Retinal pigment epithelial cell (primary cell): Measurements from ENCODE around the gene EPC2.

Experiments used
- DNase-seq: peaks from one replicate; pipeline ENCODE4 v3.0.0-alpha.2; 2010; ENCODE audit warnings: low read depth
- H3K4me3 ChIP-seq: 2 replicates; pipeline ENCODE4 v1.5.1; 2011; ENCODE audit warnings: mild to moderate bottlenecking, low read length, control low read depth, moderate library complexity
- CTCF ChIP-seq: conservative IDR thresholded peaks from 2 replicates; pipeline ENCODE4 v1.5.1; 2011; ENCODE audit warnings: low read depth, low read length, control low read depth, inconsistent platforms

Gene EPC2

DNA sequence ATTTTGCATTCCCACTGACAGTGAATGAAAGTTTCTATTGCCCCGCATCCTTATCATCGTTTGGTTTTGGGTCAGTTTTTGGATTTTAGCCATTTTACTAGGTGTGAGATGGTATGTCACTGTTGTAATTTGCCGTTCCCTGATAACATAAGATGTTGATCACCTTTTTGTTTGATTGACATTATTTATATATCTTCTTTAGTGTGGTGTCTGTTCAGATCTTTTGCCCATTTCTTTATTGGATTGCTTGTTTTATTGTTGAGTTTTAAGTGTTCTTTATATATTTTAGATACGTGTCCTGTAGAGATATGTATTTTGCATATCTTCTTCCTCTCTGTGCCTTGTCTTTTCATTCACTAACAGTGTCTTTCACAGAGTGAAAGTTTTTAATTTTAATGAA lies 55.3 kb downstream of the EPC2 start:
- no peak overlapping the region for H3K4me3 ChIP-seq
- no peak for DNase-seq
- TF ChIP-seq CTCF, result no peak

DNA sequence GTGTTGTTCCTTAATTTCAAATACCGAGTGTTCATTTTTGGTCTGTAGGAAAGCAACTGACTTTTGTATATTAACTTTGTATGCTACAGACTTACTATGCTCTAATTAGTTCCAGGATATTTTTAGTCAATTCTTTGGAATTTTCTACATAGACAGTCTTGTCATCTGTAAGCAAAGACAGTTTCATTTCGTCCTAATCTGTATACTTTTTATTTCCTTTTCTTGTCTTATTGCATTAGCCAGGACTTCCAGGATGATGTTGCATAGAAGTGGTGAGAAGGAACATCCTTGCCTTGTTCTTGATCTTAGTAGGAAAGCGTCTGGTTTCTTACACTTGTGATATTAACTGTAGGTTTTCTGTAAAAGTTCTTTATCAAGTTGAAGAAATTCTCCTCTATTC lies 56.5 kb downstream of the EPC2 start:
- no peak for TF ChIP-seq CTCF
- DNase-seq, result no peak
- H3K4me3 ChIP-seq, result no peak overlapping the region

DNA sequence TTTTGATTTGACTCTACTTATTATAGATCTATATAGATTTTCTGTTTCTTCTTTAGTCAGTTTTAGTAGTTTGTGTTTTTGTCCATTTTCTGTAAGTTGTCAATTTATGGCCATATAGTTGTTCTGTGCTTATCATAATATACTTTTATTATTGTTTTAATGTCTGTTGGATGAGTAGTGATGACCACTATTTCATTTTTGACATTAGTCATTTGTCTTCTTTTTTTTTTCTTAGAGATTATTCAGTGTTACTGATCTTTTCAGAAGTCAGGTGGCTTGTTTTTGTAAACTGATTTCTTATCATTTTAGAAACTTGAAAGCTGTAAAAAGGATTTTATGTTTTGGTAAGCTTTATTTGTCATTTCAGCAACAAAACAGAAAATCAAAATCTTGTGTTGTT lies 57.3 kb downstream of the EPC2 start:
- H3K4me3 ChIP-seq, result no peak overlapping the region
- DNase-seq, result no peak
- TF ChIP-seq CTCF, result no peak

DNA sequence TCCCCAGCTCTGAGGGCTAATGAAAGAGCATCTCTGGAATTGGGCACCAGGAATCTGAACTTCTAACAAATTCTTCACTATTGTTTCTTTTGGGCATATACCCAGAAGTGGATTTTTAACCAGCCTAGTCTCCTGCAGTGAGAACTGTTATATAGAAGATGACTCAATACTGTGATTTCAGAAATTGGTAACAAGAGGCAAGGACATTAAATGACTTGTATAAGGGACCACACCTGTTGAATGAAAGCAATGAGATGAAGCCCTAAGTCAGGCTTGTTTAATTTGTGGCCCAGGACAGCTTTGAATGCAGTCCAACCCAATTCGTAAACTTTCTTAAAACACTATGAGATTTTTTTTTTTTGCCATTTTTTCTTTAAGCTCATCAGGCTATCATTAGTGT lies 57.9 kb downstream of the EPC2 start:
- TF ChIP-seq CTCF, result no peak
- DNase-seq, result no peak
- no peak overlapping the region for H3K4me3 ChIP-seq

GRCh38 chr2:148704247-148704646 lies 59.7 kb downstream of the EPC2 start:
- no peak for DNase-seq
- no peak for TF ChIP-seq CTCF

DNA sequence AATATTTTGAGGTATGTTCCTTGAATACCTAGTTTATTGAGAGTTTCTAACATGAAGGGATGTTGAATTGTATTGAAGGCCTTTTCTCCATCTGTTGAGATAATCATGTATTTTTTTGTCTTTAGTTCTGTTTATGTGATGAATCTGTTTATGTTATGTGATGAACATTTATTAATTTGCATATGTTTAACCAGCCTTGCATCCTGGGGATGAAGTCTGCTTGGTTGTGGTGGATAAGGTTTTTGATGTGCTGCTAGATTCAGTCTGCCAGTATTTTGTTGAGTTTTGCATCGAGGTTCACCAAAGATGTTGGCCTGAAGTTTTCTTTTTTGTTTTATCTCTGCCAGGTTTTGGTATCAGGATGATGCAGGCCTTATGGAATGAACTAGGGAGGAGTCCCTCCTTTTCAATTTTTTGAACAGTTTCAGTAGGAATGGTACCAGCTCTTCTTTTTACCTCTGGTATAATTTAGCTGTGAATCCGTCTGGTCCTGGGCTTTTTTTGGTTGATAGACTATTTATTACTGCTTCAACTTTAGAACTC lies 71.9 kb downstream of the EPC2 start:
- TF ChIP-seq CTCF, result no peak
- no peak for DNase-seq
- no peak overlapping the region for H3K4me3 ChIP-seq

More at GRCh38 chr2:148704247-148704646, 59.7 kb downstream of the EPC2 start:
- no peak overlapping the region for H3K4me3 ChIP-seq

DNA sequence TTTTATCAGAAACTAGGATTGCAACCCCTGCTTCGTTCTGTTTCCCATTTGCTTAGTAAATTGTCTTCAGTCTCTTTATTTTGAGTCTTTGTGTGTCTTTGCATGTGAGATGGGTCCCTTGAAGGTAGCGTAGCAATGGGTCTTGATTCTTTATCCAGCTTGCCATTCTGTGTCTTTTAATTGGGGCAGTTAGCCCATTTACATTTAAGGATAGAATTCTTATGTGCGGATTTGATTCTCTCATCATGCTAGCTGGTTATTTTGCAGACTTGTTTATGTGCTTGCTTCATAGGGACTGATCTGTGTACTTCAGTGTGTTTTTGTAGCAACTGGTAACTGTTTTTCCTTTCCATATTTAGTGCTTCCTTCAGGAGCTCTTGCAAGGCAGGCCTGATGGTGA lies 73.5 kb downstream of the EPC2 start:
- TF ChIP-seq CTCF, result no peak
- DNase-seq, result no peak
- no peak overlapping the region for H3K4me3 ChIP-seq
